ENCODE measurements around the gene NLRP6. TPM values are rescaled to one million over a fixed set of nuclear protein-coding genes. Genes with fewer than 3 reads are reported as not detected.

NLRP6 gene
- total RNA-seq, 4 donors from 2014 or later = 0.19 to 1.9 (median 0.66) TPM; not detected in 1

- TF ChIP-seq, protein P1, sequence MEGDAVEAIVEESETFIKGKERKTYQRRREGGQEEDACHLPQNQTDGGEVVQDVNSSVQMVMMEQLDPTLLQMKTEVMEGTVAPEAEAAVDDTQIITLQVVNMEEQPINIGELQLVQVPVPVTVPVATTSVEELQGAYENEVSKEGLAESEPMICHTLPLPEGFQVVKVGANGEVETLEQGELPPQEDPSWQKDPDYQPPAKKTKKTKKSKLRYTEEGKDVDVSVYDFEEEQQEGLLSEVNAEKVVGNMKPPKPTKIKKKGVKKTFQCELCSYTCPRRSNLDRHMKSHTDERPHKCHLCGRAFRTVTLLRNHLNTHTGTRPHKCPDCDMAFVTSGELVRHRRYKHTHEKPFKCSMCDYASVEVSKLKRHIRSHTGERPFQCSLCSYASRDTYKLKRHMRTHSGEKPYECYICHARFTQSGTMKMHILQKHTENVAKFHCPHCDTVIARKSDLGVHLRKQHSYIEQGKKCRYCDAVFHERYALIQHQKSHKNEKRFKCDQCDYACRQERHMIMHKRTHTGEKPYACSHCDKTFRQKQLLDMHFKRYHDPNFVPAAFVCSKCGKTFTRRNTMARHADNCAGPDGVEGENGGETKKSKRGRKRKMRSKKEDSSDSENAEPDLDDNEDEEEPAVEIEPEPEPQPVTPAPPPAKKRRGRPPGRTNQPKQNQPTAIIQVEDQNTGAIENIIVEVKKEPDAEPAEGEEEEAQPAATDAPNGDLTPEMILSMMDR (IDR thresholded peaks at IDR 0.05; ENCODE audit: low read depth) = no peak
These were observed 54.7 kb downstream of the NLRP6 start for GRCh38 chr11:332651-333480.

DNA sequence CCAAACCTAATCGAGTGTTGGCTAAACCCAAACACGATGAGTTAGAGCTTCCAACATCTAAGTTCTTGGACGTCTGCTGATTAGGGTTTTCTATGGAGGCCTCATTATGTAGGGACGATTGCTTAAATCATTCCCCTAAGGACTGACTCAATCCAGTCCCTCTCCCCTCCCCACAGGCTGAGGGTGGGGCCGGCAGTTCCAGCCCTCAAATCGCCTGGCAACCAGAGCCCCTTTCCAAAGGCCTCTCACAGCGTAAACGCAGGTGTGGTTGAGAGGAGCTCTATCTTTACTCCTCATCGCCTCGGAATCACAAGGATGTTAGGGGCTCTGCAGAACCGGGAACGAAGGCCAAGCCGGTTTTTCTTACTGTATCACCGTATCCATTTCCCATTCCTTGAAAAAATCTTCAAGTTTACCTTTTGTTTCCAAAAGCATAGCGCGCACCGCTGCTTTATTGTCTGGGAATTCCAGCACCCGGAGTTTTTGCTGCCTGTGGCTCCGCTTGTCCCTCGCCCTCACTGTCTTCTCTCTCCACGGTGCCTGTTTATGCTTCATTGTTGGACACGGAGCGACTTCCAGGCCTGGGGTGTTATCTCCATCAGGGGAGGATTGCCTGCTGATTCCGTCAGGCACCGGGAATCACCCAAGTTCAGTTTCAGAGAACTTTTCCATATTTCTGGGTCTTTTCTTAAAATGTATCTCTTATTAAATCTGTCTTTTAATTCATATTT is 56.2 kb downstream of the NLRP6 start:
- TF ChIP-seq, protein P1 (IDR thresholded peaks at IDR 0.05; ENCODE audit: low read depth) = no peak

Small RNA genes within 50 kb of the gene (small RNA-seq; reads per million reads assigned to genes)
- gene AC136475.6 = not detected

Other genes starting within 250 kb of the NLRP6 start
- gene SCGB1C1, start 85.3 kb upstream of the NLRP6 start, total RNA-seq = not detected
- gene BET1L, start 71.0 kb upstream of the NLRP6 start, total RNA-seq = 10 to 100 TPM; 18.6 to 26.9 (median 23.2) TPM
- gene RIC8A, start 70.7 kb upstream of the NLRP6 start, total RNA-seq = 100 to 1,000 TPM in 1 of 4 donors, 10 to 100 TPM in 3; 46.5 to 103 (median 67.1) TPM
- 10 to 100 TPM in 3 of 4 donors, 1 to 10 TPM in 1; 8.1 to 48.0 (median 14.7) TPM for gene SIRT3, start 42.1 kb upstream of the NLRP6 start, total RNA-seq
- 100 to 1,000 TPM in 2 of 4 donors, 10 to 100 TPM in 2; 57.8 to 118 (median 93.8) TPM for gene PSMD13, start 41.4 kb upstream of the NLRP6 start, total RNA-seq
- 10 to 100 TPM in 3 of 4 donors, 1 to 10 TPM in 1; 3.8 to 26.9 (median 12.5) TPM for gene PGGHG, start 10.7 kb downstream of the NLRP6 start, total RNA-seq
- gene IFITM5, start 21.1 kb downstream of the NLRP6 start, total RNA-seq = not detected
- 100 to 1,000 TPM; 116 to 171 (median 144) TPM for gene IFITM2, start 29.4 kb downstream of the NLRP6 start, total RNA-seq
- gene IFITM1, start 35.6 kb downstream of the NLRP6 start, total RNA-seq = 100 to 1,000 TPM; 123 to 199 (median 149) TPM
- 100 to 1,000 TPM; 141 to 257 (median 163) TPM for gene IFITM3, start 42.5 kb downstream of the NLRP6 start, total RNA-seq
- gene B4GALNT4, start 91.1 kb downstream of the NLRP6 start, total RNA-seq = under 1 TPM in 1 of 4 donors, not detected in 3; 0.22 TPM
- gene PKP3, start 115.8 kb downstream of the NLRP6 start, total RNA-seq = 1 to 10 TPM in 2 of 4 donors, under 1 TPM in 2; 0.33 to 2.8 (median 1.3) TPM
- gene SIGIRR, start 136.6 kb downstream of the NLRP6 start, total RNA-seq = 10 to 100 TPM; 18.3 to 43.4 (median 38.0) TPM
- 1 to 10 TPM in 1 of 4 donors, under 1 TPM in 3; 0.44 to 1.5 (median 0.63) TPM for gene ANO9, start 163.6 kb downstream of the NLRP6 start, total RNA-seq
- 10 to 100 TPM; 19.1 to 77.6 (median 26.2) TPM for gene PTDSS2, start 171.9 kb downstream of the NLRP6 start, total RNA-seq
- 100 to 1,000 TPM; 108 to 290 (median 245) TPM for gene RNH1, start 228.8 kb downstream of the NLRP6 start, total RNA-seq